Measurements from ENCODE around the gene COL6A1. TPM values are rescaled to one million over a fixed set of nuclear protein-coding genes. Genes with fewer than 3 reads are reported as not detected.

COL6A1 gene
- total RNA-seq, 1 experiment from 2014 or later = 19.7 TPM

GRCh38 chr21:45999581-46000181, 18.1 kb downstream of the COL6A1 start:
- no peaks in the 10 kb centered on the region for H3K9me3 ChIP-seq (ENCODE audit: low read depth, low read length, poor library complexity, severe bottlenecking)
- TF ChIP-seq CTCF (conservative IDR thresholded peaks at IDR 0.05; ENCODE audit: low read depth, low read length) (no peak), EZH2 (IDR thresholded peaks at IDR 0.05; ENCODE audit: borderline replicate concordance, low read depth, low read length, poor library complexity, severe bottlenecking) (no peak)
- no TSS peak for BruUV-seq (replicated peaks)
- intact Hi-C loops (cut with micrococcal nuclease; ENCODE audit: unreplicated experiment) = no loop called here
- ChIA-PET CTCF (no interaction called here), POLR2A (ENCODE audit: low non-redundant PET) (no interaction called here)
- H3K27me3 ChIP-seq (replicated peaks; ENCODE audit: insufficient read depth, low read depth, low read length, poor library complexity) = no peaks in the 10 kb centered on the region
- no peak overlapping the region for H3K27ac ChIP-seq (ENCODE audit: low read depth, low read length, poor library complexity, severe bottlenecking)
- no peak overlapping the region for H3K4me3 ChIP-seq (ENCODE audit: low read depth, low read length, poor library complexity, severe bottlenecking)
- DNase-seq (ENCODE audit: low spot score) = no peak
- H3K36me3 ChIP-seq (ENCODE audit: insufficient read depth, low read length, poor library complexity, severe bottlenecking) = no peaks in the 10 kb centered on the region
- H3K4me1 ChIP-seq (ENCODE audit: insufficient read depth, low read length, poor library complexity, severe bottlenecking) = no peaks in the 10 kb centered on the region

- no peak for DNase-seq (ENCODE audit: low spot score)
- no peak overlapping the region for H3K27ac ChIP-seq (ENCODE audit: low read depth, low read length, poor library complexity, severe bottlenecking)
- H3K27me3 ChIP-seq (replicated peaks; ENCODE audit: insufficient read depth, low read depth, low read length, poor library complexity) = no peaks in the 10 kb centered on the region
- TF ChIP-seq EZH2 (IDR thresholded peaks at IDR 0.05; ENCODE audit: borderline replicate concordance, low read depth, low read length, poor library complexity, severe bottlenecking) = no peak
- TF ChIP-seq CTCF (conservative IDR thresholded peaks at IDR 0.05; ENCODE audit: low read depth, low read length) = no peak
- no peaks in the 10 kb centered on the region for H3K36me3 ChIP-seq (ENCODE audit: insufficient read depth, low read length, poor library complexity, severe bottlenecking)
- no peaks in the 10 kb centered on the region for H3K9me3 ChIP-seq (ENCODE audit: low read depth, low read length, poor library complexity, severe bottlenecking)
- ChIA-PET CTCF (no interaction called here), POLR2A (ENCODE audit: low non-redundant PET) (no interaction called here)
- no peaks in the 10 kb centered on the region for H3K4me1 ChIP-seq (ENCODE audit: insufficient read depth, low read length, poor library complexity, severe bottlenecking)
- no peak overlapping the region for H3K4me3 ChIP-seq (ENCODE audit: low read depth, low read length, poor library complexity, severe bottlenecking)
- no TSS peak for BruUV-seq (replicated peaks)
- intact Hi-C loops (cut with micrococcal nuclease; ENCODE audit: unreplicated experiment) = no loop called here
Measured at GRCh38 chr21:46000182-46000730, 18.7 kb downstream of the COL6A1 start.

- Histone ChIP-seq H3K9me3 (ENCODE audit: low read depth, low read length, poor library complexity, severe bottlenecking) (no peaks in the 10 kb centered on the region), H3K27me3 (replicated peaks; ENCODE audit: insufficient read depth, low read depth, low read length, poor library complexity) (no peaks in the 10 kb centered on the region), H3K4me1 (ENCODE audit: insufficient read depth, low read length, poor library complexity, severe bottlenecking) (no peaks in the 10 kb centered on the region), H3K36me3 (ENCODE audit: insufficient read depth, low read length, poor library complexity, severe bottlenecking) (no peaks in the 10 kb centered on the region), H3K27ac (ENCODE audit: low read depth, low read length, poor library complexity, severe bottlenecking) (no peak overlapping the region), H3K4me3 (ENCODE audit: low read depth, low read length, poor library complexity, severe bottlenecking) (no peak overlapping the region)
- ChIA-PET POLR2A (ENCODE audit: low non-redundant PET) (no interaction called here), CTCF (no interaction called here)
- no peak for TF ChIP-seq CTCF (conservative IDR thresholded peaks at IDR 0.05; ENCODE audit: low read depth, low read length)
- TF ChIP-seq EZH2 (IDR thresholded peaks at IDR 0.05; ENCODE audit: borderline replicate concordance, low read depth, low read length, poor library complexity, severe bottlenecking) = no peak
- DNase-seq (ENCODE audit: low spot score) = no peak
- intact Hi-C loops (cut with micrococcal nuclease; ENCODE audit: unreplicated experiment) = no loop called here
- no TSS peak for BruUV-seq (replicated peaks)
Measured at GRCh38 chr21:46000731-46001641, 19.4 kb downstream of the COL6A1 start.
